ENCODE measurements around the gene OCEL1.

DNA sequence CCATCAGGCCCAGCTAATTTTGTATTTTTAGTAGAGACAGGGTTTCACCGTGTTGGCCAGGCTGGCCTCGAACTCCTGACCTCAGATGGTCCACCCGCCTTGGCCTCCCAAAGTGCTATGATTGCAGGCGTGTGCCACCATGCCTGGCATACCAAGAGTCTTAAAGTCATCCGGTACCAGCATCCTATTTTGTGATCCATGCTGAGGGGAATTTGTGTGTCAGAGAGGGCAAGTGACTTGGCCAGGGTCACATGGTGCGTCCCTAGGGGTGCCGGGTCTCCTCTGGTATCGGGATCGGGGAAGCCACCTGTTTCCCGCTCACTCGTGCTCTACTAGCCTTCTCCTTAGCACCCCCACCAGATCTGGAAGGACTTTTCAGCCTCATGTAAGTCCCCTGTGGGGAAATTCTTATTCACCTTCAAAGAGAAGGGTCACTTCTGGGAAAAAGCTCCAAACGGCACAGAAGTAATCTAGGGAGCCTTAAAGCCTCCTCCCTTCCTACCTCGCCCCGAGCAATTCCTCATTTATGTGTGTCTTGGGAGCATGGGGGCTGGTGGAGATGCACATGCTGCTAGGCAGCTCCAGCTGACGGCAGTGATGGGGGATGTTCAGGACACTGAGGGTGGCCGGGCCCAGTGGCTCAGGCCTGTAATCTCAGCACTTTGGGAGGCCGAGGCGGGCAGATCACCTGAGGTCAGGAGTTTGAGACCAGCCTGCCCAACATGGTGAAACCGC, 49.6 kb downstream of the OCEL1 start:
- TF ChIP-seq POLR2A (IDR thresholded peaks at IDR 0.05; ENCODE audit: low read length) (peak; percentile 1), GATA1 (IDR thresholded peaks at IDR 0.05; ENCODE audit: low read depth, low read length) (no peak)
